Activated naive CD4-positive, alpha-beta T cell treated with anti-CD3 and anti-CD28 coated beads, Interleukin-2, amount 50 U/mL, for 72 hours (primary cell): Measurements from ENCODE around the gene MRGPRX2. TPM values are rescaled to one million over a fixed set of nuclear protein-coding genes. Genes with fewer than 3 reads are reported as not detected.

ENCODE experiments used
- ATAC-seq, 2 donors: fragments of 150-1000 bp; cut with Tn5 transposase; 2 replicates each; pipeline ENCODE4 v1.10.0; 2021; ENCODE audit warnings: mild to moderate bottlenecking in 2 of 2, moderate library complexity in 2 of 2
- DNase-seq, 2 donors: peaks; one replicate each; pipeline ENCODE4 v3.0.0; 2021 to 2022; ENCODE audit warnings: low spot score in 2 of 2
- H3K27ac Mint-ChIP-seq, 2 donors: one replicate each; pipeline ENCODE4 v1.8.0; 2022; ENCODE audit warnings: mild to moderate bottlenecking in 2 of 2, mixed read lengths in 2 of 2
- H3K36me3 Mint-ChIP-seq, 2 donors: one replicate each; pipeline ENCODE4 v1.8.0; 2022; ENCODE audit warnings: mixed read lengths in 2 of 2
- H3K9me3 Mint-ChIP-seq, 2 donors: one replicate each; pipeline ENCODE4 v1.8.0; 2022; ENCODE audit warnings: mixed read lengths in 2 of 2
- total RNA-seq, 2 donors: library from RNA; stranded (reverse); gene quantifications; one replicate each; pipeline ENCODE4 v1.2.3, GENCODE V29; 2022

Gene MRGPRX2
- total RNA-seq, 2 donors from 2014 or later: 0.86 TPM; not detected in 1

- Mint-ChIP-seq H3K36me3 (no peaks in the 10 kb centered on the region), H3K9me3 (no peaks in the 10 kb centered on the region), H3K27ac (no peak overlapping the region)
- no peak for ATAC-seq
- no peak for DNase-seq
Measured at GRCh38 chr11:19032990-19033389, 27.5 kb downstream of the MRGPRX2 start.

- peaks cover 0 to 4% of the 10 kb centered on the region in 2 donors for H3K9me3 Mint-ChIP-seq
- no peaks in the 10 kb centered on the region for H3K36me3 Mint-ChIP-seq
- DNase-seq (no peak), ATAC-seq (peak; percentile 64 to 74)
- no peak overlapping the region for H3K27ac Mint-ChIP-seq
Measured at GRCh38 chr11:19027829-19028595, 32.5 kb downstream of the MRGPRX2 start.

GRCh38 chr11:19026862-19027261 lies 33.7 kb downstream of the MRGPRX2 start:
- peak; percentile 63 to 77 for ATAC-seq
- no peak for DNase-seq
- Mint-ChIP-seq H3K36me3 (no peaks in the 10 kb centered on the region), H3K9me3 (peaks cover 0 to 4% of the 10 kb centered on the region in 2 donors), H3K27ac (no peak overlapping the region)

GRCh38 chr11:19025481-19026406 lies 34.8 kb downstream of the MRGPRX2 start:
- DNase-seq: no peak
- Mint-ChIP-seq H3K27ac (no peak overlapping the region), H3K9me3 (peaks cover 0 to 4% of the 10 kb centered on the region in 2 donors), H3K36me3 (no peaks in the 10 kb centered on the region)
- ATAC-seq: no peak

- Mint-ChIP-seq H3K36me3 (no peaks in the 10 kb centered on the region), H3K9me3 (no peaks in the 10 kb centered on the region), H3K27ac (no peak overlapping the region)
- ATAC-seq (no peak), DNase-seq (no peak)
Measured at GRCh38 chr11:19020831-19021230, 39.7 kb downstream of the MRGPRX2 start.

GRCh38 chr11:19018901-19019300 lies 41.6 kb downstream of the MRGPRX2 start:
- Mint-ChIP-seq H3K9me3 (no peaks in the 10 kb centered on the region), H3K36me3 (no peaks in the 10 kb centered on the region), H3K27ac (no peak overlapping the region)
- DNase-seq (no peak), ATAC-seq (no peak)

GRCh38 chr11:19013181-19013857 lies 47.2 kb downstream of the MRGPRX2 start:
- Mint-ChIP-seq H3K36me3 (peaks cover 0 to 19% of the 10 kb centered on the region in 2 donors), H3K9me3 (peaks cover 16 to 20% of the 10 kb centered on the region in 2 donors), H3K27ac (no peak overlapping the region)
- DNase-seq (no peak), ATAC-seq (no peak)

GRCh38 chr11:19012636-19013035 lies 47.9 kb downstream of the MRGPRX2 start:
- Mint-ChIP-seq H3K9me3 (peaks cover 23 to 25% of the 10 kb centered on the region in 2 donors), H3K36me3 (peaks cover 0 to 26% of the 10 kb centered on the region in 2 donors), H3K27ac (no peak overlapping the region)
- no peak for ATAC-seq
- no peak for DNase-seq

Other genes with a start within 250 kb of the MRGPRX2 start
- not detected for gene MRGPRX1, start 121.3 kb downstream of the MRGPRX2 start, total RNA-seq
- 10 to 100 TPM; 24.0 to 28.3 TPM for gene ZDHHC13, start 56.5 kb upstream of the MRGPRX2 start, total RNA-seq
- gene CSRP3, start 141.3 kb upstream of the MRGPRX2 start, total RNA-seq: not detected
- gene E2F8, start 180.2 kb upstream of the MRGPRX2 start, total RNA-seq: 10 to 100 TPM; 24.8 to 35.8 TPM